HUES6 (cell line): ENCODE results near the gene LIG3.
"Not testable (repeated sequence)": the region's sequence is repeated elsewhere in the genome, so short reads cannot be mapped to it uniquely, and the experiment has no call there.

ENCODE experiments used
- H3K27ac ChIP-seq: 2 replicates; pipeline ENCODE4 v1.7.0; 2013; ENCODE audit warnings: low read depth, mild to moderate bottlenecking, low read length, inconsistent platforms
- H3K27me3 ChIP-seq: 2 replicates; pipeline ENCODE4 v1.6.1; 2013; ENCODE audit warnings: low read length; ENCODE audit not compliant: control insufficient read depth, insufficient read depth
- H3K36me3 ChIP-seq: 2 replicates; pipeline ENCODE4 v1.6.1; 2013; ENCODE audit warnings: low read length; ENCODE audit not compliant: control insufficient read depth, insufficient read depth
- H3K4me1 ChIP-seq: 2 replicates; pipeline ENCODE4 v1.6.1; 2013; ENCODE audit warnings: low read length; ENCODE audit not compliant: control insufficient read depth, insufficient read depth
- H3K4me3 ChIP-seq: 2 replicates; pipeline ENCODE4 v1.5.1; 2013; ENCODE audit warnings: low read depth, low read length
- H3K9ac ChIP-seq: one replicate; pipeline ENCODE4 v1.6.1; 2013; ENCODE audit warnings: mild to moderate bottlenecking, low read length
- H3K9me3 ChIP-seq: 2 replicates; pipeline ENCODE4 v1.6.1; 2013; ENCODE audit warnings: low read depth, low read length; ENCODE audit not compliant: control insufficient read depth, insufficient read depth

LIG3 gene

GRCh38 chr17:35044181-35044580 is 63.9 kb downstream of the LIG3 start:
- H3K9me3 ChIP-seq, result no peaks in the 10 kb centered on the region
- 0 out of 2 replicates have a peak, but pooled peaks cover 3% of the 10 kb centered on the region for H3K4me1 ChIP-seq
- no peak overlapping the region for H3K9ac ChIP-seq
- no peak overlapping the region for H3K27ac ChIP-seq
- no peaks in the 10 kb centered on the region for H3K27me3 ChIP-seq
- H3K4me3 ChIP-seq, result no peak overlapping the region
- H3K36me3 ChIP-seq, result no peaks in the 10 kb centered on the region

GRCh38 chr17:35045458-35045979 is 65.2 kb downstream of the LIG3 start:
- H3K27ac ChIP-seq, H3K27me3 ChIP-seq, H3K9me3 ChIP-seq, H3K36me3 ChIP-seq, H3K4me1 ChIP-seq, H3K4me3 ChIP-seq, H3K9ac ChIP-seq: not testable (repeated sequence)

GRCh38 chr17:35046245-35046644 is 65.9 kb downstream of the LIG3 start:
- Histone ChIP-seq H3K9ac (no peak overlapping the region), H3K9me3 (no peaks in the 10 kb centered on the region), H3K27ac (no peak overlapping the region), H3K4me1 (peaks cover 7% of the 10 kb centered on the region; the same call in 1 of the 2 replicates), H3K27me3 (no peaks in the 10 kb centered on the region), H3K4me3 (no peak overlapping the region), H3K36me3 (no peaks in the 10 kb centered on the region)

DNA sequence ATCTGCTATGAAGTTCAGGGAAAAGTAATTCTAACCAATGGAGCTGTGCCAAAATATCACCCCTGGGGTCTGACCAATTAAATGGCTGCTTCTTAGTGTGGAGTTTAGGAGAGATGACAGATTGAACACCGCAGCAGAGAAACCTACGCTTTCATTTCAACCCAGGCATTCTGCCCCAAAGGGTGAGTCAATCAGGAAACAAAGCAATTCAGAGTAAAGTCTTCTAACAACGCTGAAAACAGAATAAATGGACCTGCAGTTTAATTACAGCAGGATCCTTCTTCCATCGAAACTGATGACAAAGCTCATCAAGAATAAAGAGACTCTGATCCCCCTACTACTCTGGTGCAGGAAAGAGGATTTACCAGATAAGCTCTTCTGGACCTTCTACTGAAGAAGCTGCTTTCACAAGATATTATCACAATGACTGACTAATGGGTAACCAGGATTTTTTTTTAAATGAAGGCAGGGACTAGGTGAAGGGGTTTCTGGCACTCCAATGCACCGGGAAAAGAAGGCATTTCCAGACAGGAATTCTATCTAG is 66.5 kb downstream of the LIG3 start:
- Histone ChIP-seq H3K27ac (no peak overlapping the region), H3K9me3 (no peaks in the 10 kb centered on the region), H3K4me3 (no peak overlapping the region), H3K4me1 (peaks cover 12% of the 10 kb centered on the region; the same call in 1 of the 2 replicates), H3K27me3 (no peaks in the 10 kb centered on the region), H3K36me3 (no peaks in the 10 kb centered on the region), H3K9ac (no peak overlapping the region)

- H3K36me3 ChIP-seq, result no peaks in the 10 kb centered on the region
- H3K4me3 ChIP-seq, result no peak overlapping the region
- peaks cover 20% of the 10 kb centered on the region for H3K4me1 ChIP-seq
- H3K27ac ChIP-seq, result no peak overlapping the region
- H3K9me3 ChIP-seq, result no peaks in the 10 kb centered on the region
- H3K9ac ChIP-seq, result no peak overlapping the region
- no peaks in the 10 kb centered on the region for H3K27me3 ChIP-seq
Measured at GRCh38 chr17:35048685-35049379, 68.5 kb downstream of the LIG3 start.

GRCh38 chr17:35050170-35050569 is 69.9 kb downstream of the LIG3 start:
- Histone ChIP-seq H3K9ac (no peak overlapping the region), H3K27ac (no peak overlapping the region), H3K4me3 (no peak overlapping the region)

DNA sequence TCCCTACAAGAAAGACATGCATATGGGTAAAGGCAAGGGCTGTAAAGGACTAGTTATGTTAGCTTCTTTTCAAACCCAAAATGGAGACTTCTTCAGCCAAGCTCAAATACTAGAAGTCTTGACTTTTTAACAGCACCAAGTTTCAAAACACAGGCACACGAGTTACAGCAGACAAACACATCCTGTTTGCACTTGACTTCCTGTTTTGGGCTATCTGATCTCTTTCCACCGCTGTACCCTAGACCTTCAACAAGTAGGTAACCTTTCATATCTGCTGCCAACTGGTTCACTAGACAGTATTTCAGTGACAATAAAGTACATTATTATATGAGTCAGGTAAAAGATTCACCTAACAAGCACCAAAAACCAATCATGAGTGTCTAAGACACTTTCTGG is 70.9 kb downstream of the LIG3 start:
- Histone ChIP-seq H3K4me3 (no peak overlapping the region), H3K27ac (no peak overlapping the region), H3K9me3 (no peaks in the 10 kb centered on the region), H3K9ac (no peak overlapping the region), H3K36me3 (no peaks in the 10 kb centered on the region), H3K27me3 (no peaks in the 10 kb centered on the region), H3K4me1 (peaks cover 27% of the 10 kb centered on the region)

More at GRCh38 chr17:35050170-35050569, 69.9 kb downstream of the LIG3 start:
- H3K4me1 ChIP-seq, result peaks cover 20% of the 10 kb centered on the region
- H3K36me3 ChIP-seq, result no peaks in the 10 kb centered on the region
- no peaks in the 10 kb centered on the region for H3K9me3 ChIP-seq
- no peaks in the 10 kb centered on the region for H3K27me3 ChIP-seq

DNA sequence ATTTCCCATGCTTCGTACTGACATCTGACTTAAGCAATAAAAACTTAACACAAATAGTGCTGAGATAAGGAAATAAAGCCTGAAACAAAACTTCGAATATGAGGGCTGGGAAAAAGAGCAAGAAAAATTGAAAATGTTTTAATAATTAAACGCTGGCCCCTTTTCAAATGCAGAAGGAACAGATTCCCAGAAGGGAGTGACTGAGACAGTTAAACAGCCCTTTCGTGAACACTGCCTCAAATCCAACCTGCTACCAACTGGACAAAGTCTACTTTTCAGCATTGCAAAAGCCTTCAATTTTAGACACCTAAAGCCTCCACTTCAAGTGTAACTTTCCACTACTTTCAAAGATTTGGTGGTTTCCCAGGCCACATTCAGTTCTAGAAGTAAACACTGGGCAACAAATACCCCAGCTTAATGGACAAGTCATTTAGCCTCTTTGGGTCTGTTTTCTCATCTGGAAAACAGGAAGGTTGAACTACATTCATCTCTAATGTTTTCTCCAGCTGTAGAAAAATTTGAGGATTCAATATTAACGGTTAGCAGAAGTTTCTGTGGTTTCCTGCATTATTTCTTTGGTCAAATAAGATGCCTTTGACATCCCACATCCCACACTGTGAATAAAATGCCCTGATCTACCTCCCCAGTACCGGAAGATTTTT is 71.4 kb downstream of the LIG3 start:
- Histone ChIP-seq H3K4me3 (no peak overlapping the region), H3K4me1 (peaks cover 24% of the 10 kb centered on the region), H3K9ac (no peak overlapping the region)

GRCh38 chr17:35052241-35052610 is 71.9 kb downstream of the LIG3 start:
- no peaks in the 10 kb centered on the region for H3K9me3 ChIP-seq
- H3K36me3 ChIP-seq, result no peaks in the 10 kb centered on the region
- no peak overlapping the region for H3K9ac ChIP-seq
- no peak overlapping the region for H3K4me3 ChIP-seq
- H3K27me3 ChIP-seq, result no peaks in the 10 kb centered on the region
- H3K27ac ChIP-seq, result no peak overlapping the region
- H3K4me1 ChIP-seq, result peaks cover 24% of the 10 kb centered on the region

More for the DNA sequence above, 71.4 kb downstream of the LIG3 start:
- no peaks in the 10 kb centered on the region for H3K27me3 ChIP-seq
- H3K36me3 ChIP-seq, result no peaks in the 10 kb centered on the region
- no peak overlapping the region for H3K27ac ChIP-seq
- no peaks in the 10 kb centered on the region for H3K9me3 ChIP-seq

- Histone ChIP-seq H3K9me3 (no peaks in the 10 kb centered on the region), H3K4me1 (peaks cover 24% of the 10 kb centered on the region), H3K4me3 (no peak overlapping the region), H3K27me3 (no peaks in the 10 kb centered on the region), H3K36me3 (no peaks in the 10 kb centered on the region), H3K9ac (no peak overlapping the region), H3K27ac (no peak overlapping the region)
Measured at GRCh38 chr17:35052780-35053179, 72.5 kb downstream of the LIG3 start.

GRCh38 chr17:35053204-35053603 is 72.9 kb downstream of the LIG3 start:
- Histone ChIP-seq H3K9me3 (no peaks in the 10 kb centered on the region), H3K27ac (no peak overlapping the region), H3K4me3 (no peak overlapping the region), H3K9ac (no peak overlapping the region), H3K4me1 (peaks cover 24% of the 10 kb centered on the region), H3K27me3 (no peaks in the 10 kb centered on the region), H3K36me3 (no peaks in the 10 kb centered on the region)
